Uterus (tissue), 4 donors: ENCODE measurements around the gene SLC29A4. TPM values are rescaled to one million over a fixed set of nuclear protein-coding genes. Genes with fewer than 3 reads are reported as not detected.

Experiments used
- DNase-seq, 2 donors: peaks; one replicate each; pipeline ENCODE4 v3.0.0-alpha.2; 2019 to 2020
- H3K27ac ChIP-seq, 2 donors: fragments of 200-600 bp; sonication (generic); 1 replicate in 1 of 2; 2 replicates in 1 of 2; pipeline ENCODE4 v1.5.1; 2016 to 2018
- H3K27me3 ChIP-seq, 2 donors: fragments of 200-600 bp; sonication (generic); one replicate each; pipeline ENCODE4 v1.5.1; 2018 to 2019; ENCODE audit warnings: control low read depth in 1 of 2
- H3K36me3 ChIP-seq, 2 donors: fragments of 200-600 bp; sonication (generic); one replicate each; pipeline ENCODE4 v1.5.1; 2019; ENCODE audit warnings: control low read depth in 1 of 2
- H3K4me1 ChIP-seq, 2 donors: fragments of 200-600 bp; sonication (generic); one replicate each; pipeline ENCODE4 v1.5.1; 2018 to 2019; ENCODE audit warnings: control low read depth in 1 of 2
- H3K4me3 ChIP-seq, 2 donors: fragments of 200-600 bp; sonication (generic); 1 replicate in 1 of 2; 2 replicates in 1 of 2; pipeline ENCODE4 v1.5.1; 2018 to 2019; ENCODE audit warnings: mild to moderate bottlenecking in 1 of 2
- H3K9me3 ChIP-seq, 2 donors: fragments of 200-600 bp; sonication (generic); one replicate each; pipeline ENCODE4 v1.5.1; 2019; ENCODE audit warnings: control low read depth in 1 of 2
- POLR2A ChIP-seq, 2 donors: fragments of 450-650 bp; IDR thresholded peaks; one replicate each; pipeline ENCODE4 v1.6.1; 2016; ENCODE audit warnings: antibody characterized with exemption in 2 of 2, mild to moderate bottlenecking in 1 of 2, moderate library complexity in 1 of 2
- intact Hi-C: fragments of 100-400 bp; cut with DNase I; formaldehyde crosslinking; loops from one replicate; pipeline ENCODE4 v1.15.1; 2023; ENCODE audit warnings: low total_unique reads
- total RNA-seq, 4 donors: library from RNA; depleted of rRNA in 3 of 4; stranded (reverse); fragments of >200 nt in 3 of 4; gene quantifications; one replicate each; pipeline versions ENCODE4 v1.1.0 to v1.2.4, GENCODE V29; 2014 to 2023
- TF ChIP-seq, protein P1 (sequence below), 4 experiments: fragments of 200-600 bp in 2 of 4; fragments of 450-650 bp in 2 of 4; sonication (generic) in 2 of 4; IDR thresholded peaks; one replicate each; pipeline ENCODE4 v1.5.1; 2016 to 2019; ENCODE audit warnings: antibody characterized with exemption in 4 of 4, mild to moderate bottlenecking in 2 of 4, moderate library complexity in 1 of 4
- donor health status: DM: yes; HTN: yes; CAD: no.

The SLC29A4 gene, protein sequence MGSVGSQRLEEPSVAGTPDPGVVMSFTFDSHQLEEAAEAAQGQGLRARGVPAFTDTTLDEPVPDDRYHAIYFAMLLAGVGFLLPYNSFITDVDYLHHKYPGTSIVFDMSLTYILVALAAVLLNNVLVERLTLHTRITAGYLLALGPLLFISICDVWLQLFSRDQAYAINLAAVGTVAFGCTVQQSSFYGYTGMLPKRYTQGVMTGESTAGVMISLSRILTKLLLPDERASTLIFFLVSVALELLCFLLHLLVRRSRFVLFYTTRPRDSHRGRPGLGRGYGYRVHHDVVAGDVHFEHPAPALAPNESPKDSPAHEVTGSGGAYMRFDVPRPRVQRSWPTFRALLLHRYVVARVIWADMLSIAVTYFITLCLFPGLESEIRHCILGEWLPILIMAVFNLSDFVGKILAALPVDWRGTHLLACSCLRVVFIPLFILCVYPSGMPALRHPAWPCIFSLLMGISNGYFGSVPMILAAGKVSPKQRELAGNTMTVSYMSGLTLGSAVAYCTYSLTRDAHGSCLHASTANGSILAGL
- 1 to 10 TPM in 2 of 4 donors, not detected in 2; 1.8 to 5.0 TPM for total RNA-seq

DNA sequence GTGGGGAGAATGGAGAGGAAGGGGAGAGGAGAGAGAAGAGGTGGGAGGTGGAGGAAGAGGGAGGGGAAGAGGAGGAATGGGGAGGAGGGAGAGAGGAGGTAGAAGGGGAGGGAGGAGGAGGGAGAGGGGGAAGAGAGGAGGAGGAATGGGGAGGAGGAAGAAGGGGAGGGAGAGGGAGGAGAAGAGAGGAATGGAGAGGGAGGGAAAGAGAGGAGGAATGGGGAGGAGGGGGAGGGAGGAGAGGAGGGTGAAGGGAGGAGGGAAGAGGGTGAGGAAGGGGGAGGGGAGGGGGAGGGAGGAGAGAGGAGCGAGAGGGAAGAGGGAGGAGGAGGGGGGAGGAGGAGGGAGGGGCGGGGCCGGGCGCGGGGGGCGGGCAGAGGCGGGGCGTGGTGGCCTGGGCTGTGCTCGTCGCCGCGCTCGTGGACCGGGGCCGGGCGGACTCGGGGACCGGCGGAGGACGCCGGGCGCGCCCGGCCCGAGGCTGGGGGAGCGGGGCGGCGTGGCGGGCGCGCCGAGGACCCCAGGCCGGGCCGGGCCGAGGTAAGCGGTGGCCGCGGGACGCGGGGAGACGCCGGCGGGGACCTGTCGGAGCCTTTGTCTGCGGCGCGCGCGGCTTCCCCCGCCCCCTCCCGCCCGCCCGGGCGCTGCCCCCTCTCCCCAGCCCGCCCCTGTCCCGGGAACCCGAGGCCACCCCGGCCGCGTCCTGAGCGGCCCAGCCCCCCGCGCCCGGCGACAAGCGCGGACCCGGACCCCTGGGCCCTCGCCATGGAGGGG is at the start of gene SLC29A4:
Gene SLC29A4 (plus strand): TSS at position 401 of the 774 bp plus-strand sequence. CDS start 4,874 bp downstream, outside the sequence.
- TF ChIP-seq, protein P1, sequence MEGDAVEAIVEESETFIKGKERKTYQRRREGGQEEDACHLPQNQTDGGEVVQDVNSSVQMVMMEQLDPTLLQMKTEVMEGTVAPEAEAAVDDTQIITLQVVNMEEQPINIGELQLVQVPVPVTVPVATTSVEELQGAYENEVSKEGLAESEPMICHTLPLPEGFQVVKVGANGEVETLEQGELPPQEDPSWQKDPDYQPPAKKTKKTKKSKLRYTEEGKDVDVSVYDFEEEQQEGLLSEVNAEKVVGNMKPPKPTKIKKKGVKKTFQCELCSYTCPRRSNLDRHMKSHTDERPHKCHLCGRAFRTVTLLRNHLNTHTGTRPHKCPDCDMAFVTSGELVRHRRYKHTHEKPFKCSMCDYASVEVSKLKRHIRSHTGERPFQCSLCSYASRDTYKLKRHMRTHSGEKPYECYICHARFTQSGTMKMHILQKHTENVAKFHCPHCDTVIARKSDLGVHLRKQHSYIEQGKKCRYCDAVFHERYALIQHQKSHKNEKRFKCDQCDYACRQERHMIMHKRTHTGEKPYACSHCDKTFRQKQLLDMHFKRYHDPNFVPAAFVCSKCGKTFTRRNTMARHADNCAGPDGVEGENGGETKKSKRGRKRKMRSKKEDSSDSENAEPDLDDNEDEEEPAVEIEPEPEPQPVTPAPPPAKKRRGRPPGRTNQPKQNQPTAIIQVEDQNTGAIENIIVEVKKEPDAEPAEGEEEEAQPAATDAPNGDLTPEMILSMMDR (IDR thresholded peaks at IDR 0.05): no peak
- TF ChIP-seq POLR2A (IDR thresholded peaks at IDR 0.05): no peak
- DNase-seq: peak in 1 of 2 donors; percentile 40
- Histone ChIP-seq H3K27me3 (no peaks in the 10 kb centered on the region), H3K4me1 (peaks cover 0 to 8% of the 10 kb centered on the region in 2 donors), H3K4me3 (peak within 1 kb of the TSS; percentile 27 to 36), H3K27ac (peak within 1 kb of the TSS; percentile 4 to 28), H3K36me3 (no peaks in the 10 kb centered on the region), H3K9me3 (no peaks in the 10 kb centered on the region)
- intact Hi-C loops: no loop called here

DNA sequence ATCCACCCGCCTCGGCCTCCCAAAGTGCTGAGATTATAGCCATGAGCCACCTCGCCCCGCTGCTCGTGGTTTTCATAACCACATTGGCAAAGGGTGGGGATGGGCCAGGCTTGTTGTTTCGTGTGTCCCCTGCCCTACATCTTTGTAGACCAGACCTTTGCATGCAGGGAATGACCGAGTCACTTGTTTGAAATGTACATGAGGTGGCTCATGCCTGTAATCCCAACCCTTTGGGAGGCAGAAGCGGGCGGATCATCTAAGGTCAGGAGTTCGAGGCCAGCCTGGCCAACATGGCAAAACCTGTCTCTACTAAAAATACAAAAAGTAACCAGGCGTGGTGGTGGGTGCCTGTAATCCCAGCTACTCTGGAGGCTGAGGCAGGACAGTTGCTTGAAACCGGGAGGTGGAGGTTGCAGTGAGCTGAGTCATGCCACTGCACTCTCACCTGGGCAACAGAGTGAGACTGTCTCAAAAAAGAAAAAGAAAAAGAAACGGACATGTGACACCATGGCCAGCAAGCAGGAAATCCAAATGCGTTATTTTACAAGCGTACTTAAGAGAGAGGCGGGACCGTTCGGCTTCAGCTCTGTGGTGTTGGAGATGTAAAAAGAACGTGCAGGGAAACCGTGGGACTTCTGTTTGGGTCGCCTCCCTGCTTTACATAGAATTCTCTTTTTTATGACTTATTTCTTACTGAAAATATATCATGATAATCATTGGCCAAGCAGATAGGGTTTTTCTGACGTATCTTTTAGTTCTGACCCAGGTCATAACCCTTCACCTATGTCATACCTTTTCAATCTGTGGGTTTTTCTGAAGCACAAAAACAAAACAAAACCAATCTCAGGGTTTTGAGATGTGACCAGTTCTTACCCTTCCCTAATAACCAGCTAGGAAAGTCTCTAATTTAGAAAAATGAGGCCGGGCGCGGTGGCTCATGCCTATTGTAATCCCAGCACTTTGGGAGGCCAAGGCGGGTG is 47.6 kb upstream of the SLC29A4 start:
- no peaks in the 10 kb centered on the region for H3K4me1 ChIP-seq
- no peak overlapping the region for H3K27ac ChIP-seq
- H3K27me3 ChIP-seq: no peaks in the 10 kb centered on the region
- intact Hi-C loops: no loop called here
- TF ChIP-seq, protein P1 (IDR thresholded peaks at IDR 0.05): no peak
- no peak for TF ChIP-seq POLR2A (IDR thresholded peaks at IDR 0.05)
- H3K4me3 ChIP-seq: no peak overlapping the region
- no peak for DNase-seq
- no peaks in the 10 kb centered on the region for H3K9me3 ChIP-seq
- H3K36me3 ChIP-seq: no peaks in the 10 kb centered on the region

- intact Hi-C loops: no loop called here
- H3K27me3 ChIP-seq: no peaks in the 10 kb centered on the region
- H3K36me3 ChIP-seq: no peaks in the 10 kb centered on the region
- no peaks in the 10 kb centered on the region for H3K9me3 ChIP-seq
- H3K27ac ChIP-seq: peak overlapping the region in 1 of 2 donors; percentile 76
- TF ChIP-seq POLR2A (IDR thresholded peaks at IDR 0.05): peak in 1 of 2 donors; percentile 19
- TF ChIP-seq, protein P1 (IDR thresholded peaks at IDR 0.05): no peak
- H3K4me3 ChIP-seq: no peak overlapping the region
- H3K4me1 ChIP-seq: no peaks in the 10 kb centered on the region
- DNase-seq: peak; percentile 47 to 65
Observed at GRCh38 chr7:5237286-5237685, 45.5 kb upstream of the SLC29A4 start.

- Histone ChIP-seq H3K27ac (no peak overlapping the region), H3K4me1 (no peaks in the 10 kb centered on the region), H3K4me3 (no peak overlapping the region), H3K9me3 (no peaks in the 10 kb centered on the region), H3K36me3 (no peaks in the 10 kb centered on the region), H3K27me3 (no peaks in the 10 kb centered on the region)
- no peak for TF ChIP-seq POLR2A (IDR thresholded peaks at IDR 0.05)
- intact Hi-C loops: no loop called here
- no peak for DNase-seq
Observed at GRCh38 chr7:5238500-5238899, 44.2 kb upstream of the SLC29A4 start.

GRCh38 chr7:5243261-5243660 is 39.5 kb upstream of the SLC29A4 start:
- H3K4me1 ChIP-seq: no peaks in the 10 kb centered on the region
- H3K4me3 ChIP-seq: no peak overlapping the region
- TF ChIP-seq POLR2A (IDR thresholded peaks at IDR 0.05): no peak
- TF ChIP-seq, protein P1 (IDR thresholded peaks at IDR 0.05): no peak
- no peaks in the 10 kb centered on the region for H3K27me3 ChIP-seq
- H3K27ac ChIP-seq: no peak overlapping the region
- intact Hi-C loops: loop anchor here (5.0 kb wide), 1 partner anchor 209 kb away; no protein-coding TSS in a partner anchor
- H3K36me3 ChIP-seq: no peaks in the 10 kb centered on the region
- H3K9me3 ChIP-seq: no peaks in the 10 kb centered on the region
- DNase-seq: no peak
